Naive thymus-derived CD4-positive, alpha-beta T cell (primary cell): ENCODE results near the gene EXOC3L4. TPM values are rescaled to one million over a fixed set of nuclear protein-coding genes. Genes with fewer than 3 reads are reported as not detected.

Experiments
- ATAC-seq: fragments of 150-1000 bp; cut with Tn5 transposase; 2 replicates; pipeline ENCODE4 v1.10.0; 2021; ENCODE audit warnings: mild to moderate bottlenecking, moderate library complexity
- CTCF ChIA-PET: fragments of 350-600 bp; sonication (Branson Sonifier 250); formaldehyde crosslinking; loops from one replicate; lab custom pipeline; 2021; ENCODE audit warnings: antibody characterized with exemption; lab: Charles Lee
- POLR2A ChIA-PET: fragments of 350-600 bp; sonication (Branson Sonifier 250); formaldehyde crosslinking; loops from one replicate; lab custom pipeline; 2021; ENCODE audit warnings: antibody characterized with exemption, inconsistent platforms; lab: Charles Lee
- DNase-seq, 9 donors: peaks; one replicate each; pipeline versions ENCODE4 v3.0.0 to v3.0.0-alpha.2; 2020 to 2022; ENCODE audit warnings: mixed read lengths in 1 of 9
- H3K27ac ChIP-seq: one replicate; pipeline ENCODE4 v1.7.0; 2013; ENCODE audit warnings: mild to moderate bottlenecking, low read depth, low read length, moderate library complexity
- H3K27me3 ChIP-seq, 2 donors: one replicate each; pipeline ENCODE4 v1.7.0; 2013; ENCODE audit warnings: low read length in 2 of 2, mild to moderate bottlenecking in 2 of 2, moderate library complexity in 2 of 2; ENCODE audit not compliant: control insufficient read depth in 2 of 2, insufficient read depth in 2 of 2
- H3K36me3 ChIP-seq, 3 experiments: 1 replicate in 2 of 3; 2 replicates in 1 of 3; pipeline ENCODE4 v1.7.0; 2013; ENCODE audit warnings: low read length in 3 of 3, mild to moderate bottlenecking in 3 of 3, moderate library complexity in 1 of 3; ENCODE audit not compliant: insufficient read depth in 3 of 3, control insufficient read depth in 2 of 3
- H3K4me1 ChIP-seq, 2 donors: one replicate each; pipeline ENCODE4 v1.7.0; 2013; ENCODE audit warnings: low read length in 2 of 2, mild to moderate bottlenecking in 2 of 2, moderate library complexity in 1 of 2; ENCODE audit not compliant: control insufficient read depth in 2 of 2, insufficient read depth in 2 of 2
- H3K4me3 ChIP-seq: 2 replicates; pipeline ENCODE4 v1.7.0; 2013; ENCODE audit warnings: mild to moderate bottlenecking, low read length
- H3K9me3 ChIP-seq, 3 experiments: 1 replicate in 2 of 3; 2 replicates in 1 of 3; pipeline ENCODE4 v1.7.0; 2013; ENCODE audit warnings: low read length in 3 of 3; ENCODE audit not compliant: control insufficient read depth in 2 of 3
- H3K27ac Mint-ChIP-seq, 9 donors: one replicate each; pipeline ENCODE4 v1.8.0; 2020 to 2022; ENCODE audit warnings: mixed read lengths in 9 of 9, mild to moderate bottlenecking in 8 of 9, moderate library complexity in 5 of 9, inconsistent platforms in 2 of 9
- H3K27me3 Mint-ChIP-seq, 5 donors: one replicate each; pipeline ENCODE4 v1.8.0; 2021 to 2022; ENCODE audit warnings: mixed read lengths in 5 of 5, mild to moderate bottlenecking in 1 of 5
- H3K36me3 Mint-ChIP-seq, 5 donors: one replicate each; pipeline ENCODE4 v1.8.0; 2020 to 2022; ENCODE audit warnings: mixed read lengths in 5 of 5, mild to moderate bottlenecking in 3 of 5, inconsistent platforms in 1 of 5
- H3K4me1 Mint-ChIP-seq, 7 donors: one replicate each; pipeline ENCODE4 v1.8.0; 2020 to 2022; ENCODE audit warnings: mixed read lengths in 7 of 7, mild to moderate bottlenecking in 3 of 7, inconsistent platforms in 1 of 7
- H3K4me3 Mint-ChIP-seq, 10 donors: one replicate each; pipeline ENCODE4 v1.8.0; 2020 to 2022; ENCODE audit warnings: mild to moderate bottlenecking in 10 of 10, mixed read lengths in 10 of 10, moderate library complexity in 6 of 10, inconsistent platforms in 2 of 10
- H3K9me3 Mint-ChIP-seq, 11 donors: one replicate each; pipeline ENCODE4 v1.8.0; 2020 to 2022; ENCODE audit warnings: mixed read lengths in 11 of 11, mild to moderate bottlenecking in 4 of 11, inconsistent platforms in 1 of 11, moderate library complexity in 1 of 11
- intact Hi-C, 2 donors: fragments of 100-400 bp; cut with micrococcal nuclease; formaldehyde crosslinking; loops; one replicate each; pipeline ENCODE4 v1.15.1; 2023
- polyA plus RNA-seq, 2 donors: library from polyadenylated mRNA; unstranded; fragments of 300-500 nt; fragmentation: Illumina TruSeq; gene quantifications; one replicate each; pipeline ENCODE4 v1.2.3, GENCODE V29; 2021
- total RNA-seq, 6 experiments: library from RNA in 5 of 6; stranded (reverse) in 5 of 6; gene quantifications; 1 replicate in 5 of 6; 2 replicates in 1 of 6; pipeline ENCODE4 v1.2.3 and lab custom pipeline; 2021 to 2026

Gene EXOC3L4
- total and polyA plus RNA-seq, 7 experiments from 2014 or later, result not detected

- intact Hi-C loops, result no loop called here
- H3K4me1 Mint-ChIP-seq, result peaks cover 0 to 1% (median 0%) of the 10 kb centered on the region in 7 donors
- POLR2A ChIA-PET, result no interaction called here
- H3K4me3 ChIP-seq, result no peak overlapping the region
- H3K27me3 ChIP-seq, result no peaks in the 10 kb centered on the region
- H3K36me3 Mint-ChIP-seq, result no peaks in the 10 kb centered on the region
- ATAC-seq (no peak), DNase-seq (no peak)
- H3K27me3 Mint-ChIP-seq, result peaks cover 0 to 10% (median under 1%) of the 10 kb centered on the region in 5 donors
- H3K36me3 ChIP-seq, result no peaks in the 10 kb centered on the region
- CTCF ChIA-PET, result no interaction called here
- H3K4me1 ChIP-seq, result no peaks in the 10 kb centered on the region
- no peaks in the 10 kb centered on the region for H3K9me3 ChIP-seq
- H3K4me3 Mint-ChIP-seq, result no peak overlapping the region
- no peak overlapping the region for H3K27ac ChIP-seq
- no peak overlapping the region for H3K27ac Mint-ChIP-seq
- peaks cover 0 to 3% (median 0%) of the 10 kb centered on the region in 11 donors for H3K9me3 Mint-ChIP-seq
These were observed 35.7 kb downstream of the EXOC3L4 start for GRCh38 chr14:103130017-103130764.

GRCh38 chr14:103130965-103131364, 36.4 kb downstream of the EXOC3L4 start:
- H3K27ac Mint-ChIP-seq, result no peak overlapping the region
- no peak for ATAC-seq

GRCh38 chr14:103131580-103131979, 37.1 kb downstream of the EXOC3L4 start:
- H3K4me1 ChIP-seq, result no peaks in the 10 kb centered on the region
- no peak overlapping the region for H3K4me3 ChIP-seq
- no peak overlapping the region for H3K27ac Mint-ChIP-seq
- H3K4me1 Mint-ChIP-seq, result no peaks in the 10 kb centered on the region
- no peak overlapping the region for H3K27ac ChIP-seq
- ChIA-PET CTCF (no interaction called here), POLR2A (no interaction called here)
- peaks cover 0 to 10% (median 0%) of the 10 kb centered on the region in 5 donors for H3K27me3 Mint-ChIP-seq
- no peaks in the 10 kb centered on the region for H3K9me3 ChIP-seq
- H3K9me3 Mint-ChIP-seq, result no peaks in the 10 kb centered on the region
- ATAC-seq (no peak), DNase-seq (no peak)
- H3K4me3 Mint-ChIP-seq, result no peak overlapping the region
- H3K36me3 Mint-ChIP-seq, result no peaks in the 10 kb centered on the region
- intact Hi-C loops, result no loop called here
- no peaks in the 10 kb centered on the region for H3K27me3 ChIP-seq
- no peaks in the 10 kb centered on the region for H3K36me3 ChIP-seq

More at GRCh38 chr14:103130965-103131364, 36.4 kb downstream of the EXOC3L4 start:
- Histone ChIP-seq H3K27me3 (no peaks in the 10 kb centered on the region), H3K4me3 (no peak overlapping the region), H3K9me3 (no peaks in the 10 kb centered on the region), H3K27ac (no peak overlapping the region), H3K36me3 (no peaks in the 10 kb centered on the region), H3K4me1 (no peaks in the 10 kb centered on the region)
- peaks cover 0 to 10% (median 0%) of the 10 kb centered on the region in 5 donors for H3K27me3 Mint-ChIP-seq
- peaks cover 0 to 1% (median 0%) of the 10 kb centered on the region in 7 donors for H3K4me1 Mint-ChIP-seq
- DNase-seq, result no peak
- intact Hi-C loops, result no loop called here
- POLR2A ChIA-PET, result no interaction called here
- H3K4me3 Mint-ChIP-seq, result no peak overlapping the region
- CTCF ChIA-PET, result no interaction called here
- H3K36me3 Mint-ChIP-seq, result no peaks in the 10 kb centered on the region
- peaks cover 0 to 3% (median 0%) of the 10 kb centered on the region in 11 donors for H3K9me3 Mint-ChIP-seq

- no peaks in the 10 kb centered on the region for H3K9me3 ChIP-seq
- Mint-ChIP-seq H3K9me3 (no peaks in the 10 kb centered on the region), H3K4me1 (peaks cover 0 to under 1% (median 0%) of the 10 kb centered on the region in 7 donors), H3K36me3 (no peaks in the 10 kb centered on the region), H3K4me3 (no peak overlapping the region), H3K27me3 (peaks cover 0 to 10% (median 0%) of the 10 kb centered on the region in 5 donors), H3K27ac (peak overlapping the region in 1 of 9 donors; percentile 62)
- H3K27me3 ChIP-seq, result no peaks in the 10 kb centered on the region
- POLR2A ChIA-PET, result no interaction called here
- CTCF ChIA-PET, result no interaction called here
- intact Hi-C loops, result no loop called here
- H3K4me1 ChIP-seq, result no peaks in the 10 kb centered on the region
- no peak overlapping the region for H3K27ac ChIP-seq
- no peak overlapping the region for H3K4me3 ChIP-seq
- DNase-seq (no peak), ATAC-seq (no peak)
- H3K36me3 ChIP-seq, result no peaks in the 10 kb centered on the region
These were observed 38.1 kb downstream of the EXOC3L4 start for GRCh38 chr14:103132381-103133209.

GRCh38 chr14:103133210-103134140, 39.0 kb downstream of the EXOC3L4 start:
- no peak overlapping the region for H3K27ac ChIP-seq
- no peak for DNase-seq
- H3K9me3 ChIP-seq, result no peaks in the 10 kb centered on the region
- no peaks in the 10 kb centered on the region for H3K4me1 ChIP-seq
- no peak overlapping the region for H3K4me3 Mint-ChIP-seq
- no peaks in the 10 kb centered on the region for H3K36me3 ChIP-seq
- H3K27me3 Mint-ChIP-seq, result peaks cover 0 to 8% (median 0%) of the 10 kb centered on the region in 5 donors
- intact Hi-C loops, result no loop called here
- ATAC-seq, result no peak
- CTCF ChIA-PET, result no interaction called here
- H3K27ac Mint-ChIP-seq, result no peak overlapping the region
- POLR2A ChIA-PET, result no interaction called here
- H3K4me1 Mint-ChIP-seq, result peaks cover 0 to 2% (median 0%) of the 10 kb centered on the region in 7 donors
- no peaks in the 10 kb centered on the region for H3K9me3 Mint-ChIP-seq
- no peaks in the 10 kb centered on the region for H3K27me3 ChIP-seq
- H3K4me3 ChIP-seq, result no peak overlapping the region
- H3K36me3 Mint-ChIP-seq, result no peaks in the 10 kb centered on the region

GRCh38 chr14:103134405-103134804, 39.9 kb downstream of the EXOC3L4 start:
- H3K27ac Mint-ChIP-seq, result peak overlapping the region in 1 of 9 donors; percentile 6
- peaks cover 0 to 2% (median 0%) of the 10 kb centered on the region in 7 donors for H3K4me1 Mint-ChIP-seq
- H3K27ac ChIP-seq, result no peak overlapping the region
- H3K4me3 Mint-ChIP-seq, result no peak overlapping the region
- H3K36me3 ChIP-seq, result no peaks in the 10 kb centered on the region
- no peak for ATAC-seq
- H3K4me1 ChIP-seq, result no peaks in the 10 kb centered on the region
- CTCF ChIA-PET, result no interaction called here
- H3K27me3 ChIP-seq, result no peaks in the 10 kb centered on the region
- H3K4me3 ChIP-seq, result no peak overlapping the region
- intact Hi-C loops, result no loop called here
- H3K27me3 Mint-ChIP-seq, result peaks cover 0 to 5% (median 4%) of the 10 kb centered on the region in 5 donors
- POLR2A ChIA-PET, result no interaction called here
- no peaks in the 10 kb centered on the region for H3K36me3 Mint-ChIP-seq
- no peak for DNase-seq
- H3K9me3 ChIP-seq, result no peaks in the 10 kb centered on the region
- no peaks in the 10 kb centered on the region for H3K9me3 Mint-ChIP-seq
